Fibroblast of upper back skin (primary cell): ENCODE data around the gene PIEZO2.

ENCODE experiments used
- DNase-seq: peaks from one replicate; pipeline ENCODE4 v3.0.0-alpha.2; 2013

Gene PIEZO2

DNA sequence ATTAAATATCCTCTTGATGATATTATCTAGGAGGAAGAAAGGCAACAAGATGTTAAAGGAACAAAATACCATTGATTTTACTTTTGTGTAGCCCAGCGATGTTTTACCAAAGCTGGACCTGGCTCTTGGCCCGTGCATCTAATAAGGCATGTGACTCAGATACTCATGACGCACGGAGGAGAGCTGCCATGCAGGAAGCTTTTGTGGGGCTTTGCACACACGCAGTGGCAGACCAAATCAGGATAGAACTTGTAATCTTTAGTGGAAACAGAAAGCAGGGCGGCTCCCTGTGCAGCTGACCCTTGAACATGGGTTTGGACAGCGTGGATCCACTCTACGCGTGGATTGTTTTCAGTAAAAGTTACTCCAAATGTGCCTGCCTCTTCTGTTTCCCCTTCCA is 433.6 kb downstream of the PIEZO2 start:
- DNase-seq, result peak; percentile 46

DNA sequence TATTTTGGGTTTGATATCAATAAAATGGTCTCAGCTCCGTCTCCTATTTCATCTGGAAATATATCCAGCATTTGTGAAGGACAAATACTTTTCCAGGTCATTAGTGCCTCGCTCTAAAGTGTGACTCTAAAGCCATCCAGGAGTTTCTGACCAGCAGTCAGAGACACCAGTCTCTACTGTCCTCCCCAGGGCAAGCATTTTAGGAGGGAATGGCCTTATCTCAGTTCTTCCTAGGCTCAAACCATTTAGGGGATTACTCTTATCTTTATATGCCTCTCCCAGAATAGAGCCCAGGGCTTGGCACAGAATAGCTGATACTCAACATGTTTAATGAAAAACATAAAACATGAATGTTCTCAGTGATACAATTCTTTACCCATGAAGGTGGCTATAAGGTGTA is 436.0 kb downstream of the PIEZO2 start:
- no peak for DNase-seq

DNA sequence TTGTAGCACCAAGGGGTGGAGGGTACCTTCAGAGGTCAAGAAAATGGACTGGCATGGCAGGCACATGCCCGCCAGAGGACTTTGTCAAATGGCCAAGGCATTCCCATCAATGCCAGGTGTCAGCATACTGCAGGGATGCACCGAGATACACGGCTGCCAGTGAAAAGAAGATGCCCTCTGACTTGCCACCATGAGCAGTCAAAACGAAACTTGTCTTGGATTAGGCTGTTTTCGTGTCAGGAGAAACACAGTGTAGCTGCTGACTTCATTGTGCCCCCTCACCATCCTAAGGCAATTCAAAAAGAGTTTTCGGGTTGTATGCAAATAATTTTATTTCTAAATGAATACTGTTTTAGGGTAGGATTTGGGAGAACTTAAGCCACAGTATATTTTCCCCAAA is 442.1 kb downstream of the PIEZO2 start:
- no peak for DNase-seq

DNA sequence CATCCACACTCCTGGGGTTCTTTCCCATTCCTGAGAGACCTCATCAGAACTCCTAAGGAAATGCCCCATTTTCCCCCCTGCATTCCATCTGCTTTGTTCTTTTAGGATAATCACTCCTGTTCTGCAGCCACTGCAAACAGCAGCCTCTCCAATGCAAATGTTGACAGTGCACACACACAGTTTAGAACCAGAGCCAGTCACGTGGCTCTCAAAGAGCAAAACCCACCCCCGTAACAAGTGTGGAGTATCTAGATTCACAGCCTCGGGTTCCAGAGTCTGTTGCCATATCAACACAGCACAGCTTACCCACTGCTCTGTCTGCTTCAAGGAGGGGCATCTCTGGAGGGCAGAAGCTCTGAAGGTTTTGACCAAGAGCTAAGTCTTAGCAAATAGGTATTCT is 443.6 kb downstream of the PIEZO2 start:
- no peak for DNase-seq

DNA sequence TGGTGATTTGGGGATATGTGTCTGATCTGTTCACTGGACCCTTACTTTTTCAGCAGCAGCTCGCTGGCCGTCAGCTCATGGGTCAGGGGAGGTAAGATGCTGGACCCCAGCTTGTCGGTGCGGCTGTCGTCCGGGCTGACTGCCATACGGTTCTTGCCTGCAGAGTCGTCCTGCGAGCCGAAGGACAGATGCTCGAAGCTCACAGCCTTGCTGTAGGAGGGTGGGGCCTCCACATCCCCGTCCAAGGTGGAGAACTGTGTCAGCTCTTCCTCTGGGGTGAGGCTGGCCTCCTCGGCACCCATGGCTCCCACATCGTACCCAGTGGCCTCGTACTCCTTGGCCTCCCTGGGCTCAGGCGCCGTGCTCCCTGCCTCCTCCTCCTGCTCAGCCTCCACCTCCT is 444.1 kb downstream of the PIEZO2 start:
- DNase-seq, result no peak

DNA sequence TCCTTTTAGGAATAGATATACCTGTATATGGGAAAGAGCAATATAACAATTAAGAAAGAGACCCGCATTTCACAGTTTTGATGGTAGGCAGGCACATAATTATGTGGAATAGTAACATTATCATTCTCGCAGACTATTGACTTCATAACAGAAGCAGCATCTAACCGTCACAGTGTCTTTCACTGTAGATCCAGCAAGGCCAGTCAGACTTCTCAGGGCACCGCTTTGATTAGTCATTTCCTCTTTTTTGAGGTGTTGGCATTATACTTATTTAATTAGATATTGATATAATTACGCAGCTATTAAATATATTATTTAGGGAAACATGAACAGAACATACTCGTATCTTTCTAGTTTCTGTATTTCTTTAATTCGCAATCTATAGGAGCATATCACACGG is 447.2 kb downstream of the PIEZO2 start:
- DNase-seq, result no peak

DNA sequence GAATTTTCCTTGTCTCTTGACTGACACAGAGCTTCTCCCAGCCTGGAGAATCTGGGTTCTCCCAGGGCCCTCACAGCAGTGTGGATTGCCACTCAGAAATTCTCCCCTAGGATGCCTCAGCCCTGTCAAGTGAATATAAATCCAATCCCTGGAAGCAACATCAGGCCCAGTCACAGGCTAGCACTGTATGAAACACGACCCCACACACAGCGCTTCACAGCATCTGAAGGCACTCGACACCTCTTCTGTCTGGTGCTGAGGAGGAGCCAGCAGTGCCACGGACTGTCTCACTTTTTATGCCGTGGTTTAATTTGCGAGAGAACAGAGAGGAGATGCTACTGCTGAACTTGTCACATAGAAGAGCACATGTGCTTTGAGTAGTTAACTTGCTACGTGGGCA is 459.0 kb downstream of the PIEZO2 start:
- DNase-seq, result no peak

DNA sequence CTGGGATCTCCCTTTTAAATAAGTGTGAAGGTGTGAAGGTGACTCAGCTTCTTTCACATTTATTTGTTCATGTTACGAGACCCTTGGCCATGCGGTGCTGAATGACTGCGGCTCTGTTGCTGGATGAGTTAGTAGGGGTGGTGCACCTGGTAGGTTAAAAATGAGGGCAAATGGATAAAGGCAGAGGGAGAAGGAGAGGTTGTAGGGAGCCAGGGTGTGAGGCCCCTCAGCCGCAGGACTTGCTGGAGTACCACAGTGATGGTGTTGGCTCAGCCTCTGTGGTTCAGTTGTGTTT is 459.4 kb downstream of the PIEZO2 start:
- no peak for DNase-seq

DNA sequence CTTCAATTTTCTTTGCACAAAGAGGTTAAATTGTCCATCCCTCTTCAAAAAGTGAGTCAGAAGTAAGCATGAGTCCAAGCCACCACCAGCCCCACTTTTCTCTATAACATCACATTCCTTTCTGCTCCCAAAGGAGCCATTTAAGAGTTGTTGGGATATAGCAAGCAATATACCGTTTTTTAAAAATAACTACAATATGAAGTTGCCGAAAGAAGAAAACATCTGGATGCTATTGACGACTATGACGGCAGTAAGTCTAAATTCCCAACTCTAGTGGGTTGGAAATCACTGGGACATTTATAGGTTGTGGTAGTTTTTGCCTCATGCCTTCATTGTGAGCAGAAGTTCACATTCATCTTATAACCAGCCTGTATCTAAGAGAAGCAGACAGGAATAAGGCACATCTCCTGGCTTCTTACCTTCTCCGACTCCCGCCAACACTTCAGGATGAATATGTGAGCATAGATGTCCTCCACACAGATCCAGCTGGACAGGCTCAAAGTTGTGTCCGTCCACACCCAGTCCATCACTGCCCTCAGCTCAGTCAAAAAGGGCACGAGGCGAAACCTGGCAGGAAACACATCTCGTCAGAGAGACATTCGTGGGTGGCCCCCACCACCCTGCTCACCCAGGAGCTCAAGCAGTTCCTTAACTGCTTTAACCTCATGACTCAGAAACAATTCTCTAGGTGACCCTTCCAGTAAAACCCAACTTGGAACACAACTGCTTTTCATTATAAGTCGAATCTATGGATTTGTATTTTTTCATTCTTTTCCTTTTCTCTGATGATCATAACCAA is 459.9 kb downstream of the PIEZO2 start:
- DNase-seq, result peak; percentile 91

DNA sequence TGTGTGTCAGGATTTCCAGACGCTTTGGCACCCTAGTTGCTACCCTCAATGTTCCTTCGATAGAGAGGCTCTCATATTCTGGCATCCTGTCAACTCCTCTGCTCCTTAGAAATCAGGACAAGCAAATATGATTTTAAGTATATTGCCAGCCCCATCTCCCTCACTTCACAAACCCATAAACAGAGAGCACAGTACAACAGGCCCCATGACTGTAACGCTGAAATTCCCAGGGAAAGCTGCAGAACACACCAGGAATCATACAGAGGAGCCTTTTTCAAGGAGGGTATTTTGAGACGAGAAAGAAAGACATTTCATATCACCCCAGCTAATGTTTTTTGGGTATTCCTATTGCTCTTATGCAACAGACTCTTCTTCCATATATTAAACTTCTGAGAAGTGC is 460.6 kb downstream of the PIEZO2 start:
- peak; percentile 7 for DNase-seq

DNA sequence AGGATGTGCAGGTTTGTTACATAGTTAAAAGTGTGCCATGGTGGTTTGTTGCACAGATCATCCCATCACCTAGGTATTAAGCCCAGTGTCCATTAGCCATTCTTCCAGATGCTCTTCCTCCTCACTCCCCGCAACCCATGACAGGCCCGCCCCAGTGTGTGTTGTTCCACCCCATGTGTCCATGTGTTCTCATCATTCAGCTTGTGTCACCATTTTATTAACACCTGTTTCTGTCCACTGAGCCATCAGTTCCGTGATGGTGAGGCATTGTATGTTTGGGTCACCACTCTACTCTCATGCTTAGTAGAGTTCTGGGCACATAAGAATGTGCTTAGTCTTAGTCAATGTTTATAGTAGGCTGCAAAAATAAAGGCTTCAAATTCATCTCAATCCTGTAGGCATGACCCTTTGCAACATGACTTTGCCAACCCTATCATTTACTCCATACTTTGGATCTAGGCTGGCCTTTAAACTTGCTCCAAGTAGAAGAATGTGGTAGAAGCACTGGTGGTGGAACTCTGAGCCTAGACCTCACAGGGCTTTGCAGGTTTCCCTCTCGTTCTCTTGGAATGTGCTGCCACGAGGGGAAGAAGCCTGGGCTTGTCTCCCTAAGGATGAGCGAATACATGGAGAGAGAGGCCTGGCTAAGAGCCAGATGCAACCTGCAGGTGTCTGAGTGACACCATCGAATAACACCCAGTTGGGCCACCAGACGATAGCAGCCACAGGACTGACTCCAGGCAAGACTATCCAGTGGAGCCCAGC is 462.0 kb downstream of the PIEZO2 start:
- peak; percentile 56 for DNase-seq

DNA sequence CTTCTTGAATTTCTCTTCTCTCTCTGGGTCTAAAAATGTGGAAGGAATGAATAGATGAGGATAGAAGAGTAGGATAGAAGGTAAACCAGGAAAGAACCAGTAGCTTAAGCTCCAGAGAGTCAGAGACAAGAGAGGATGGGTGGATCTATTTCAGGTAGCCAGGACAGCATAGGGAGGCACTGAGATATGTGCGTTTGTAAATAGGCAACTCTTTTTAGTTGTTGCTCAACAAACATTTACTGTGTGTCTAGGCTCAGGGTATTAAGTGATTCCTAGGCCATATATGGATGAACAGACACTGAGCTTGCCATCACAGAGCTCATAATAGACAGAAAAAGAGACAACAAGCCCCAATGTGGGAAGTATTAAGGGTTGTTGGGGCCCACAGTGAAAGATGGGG is 463.1 kb downstream of the PIEZO2 start:
- no peak for DNase-seq

DNA sequence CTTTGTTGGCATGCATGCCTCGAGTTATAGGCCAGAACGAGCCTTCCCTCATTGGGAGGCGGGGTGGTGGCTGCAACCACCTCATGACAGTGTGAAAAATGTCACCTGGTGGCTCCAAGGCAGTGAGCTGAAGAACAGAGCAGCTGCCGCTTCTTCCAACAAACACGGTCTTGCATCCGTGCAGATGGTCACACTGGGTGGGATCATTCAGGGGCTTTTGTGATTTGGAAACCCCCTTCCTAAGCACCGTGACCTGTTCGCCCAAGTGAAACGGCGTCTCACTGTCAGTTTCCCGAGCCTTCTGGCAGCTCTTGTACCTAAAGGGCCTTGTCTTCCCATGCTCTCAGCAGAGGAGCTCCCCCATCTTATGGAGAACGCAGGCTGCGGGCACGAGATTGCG is 463.9 kb downstream of the PIEZO2 start:
- no peak for DNase-seq

DNA sequence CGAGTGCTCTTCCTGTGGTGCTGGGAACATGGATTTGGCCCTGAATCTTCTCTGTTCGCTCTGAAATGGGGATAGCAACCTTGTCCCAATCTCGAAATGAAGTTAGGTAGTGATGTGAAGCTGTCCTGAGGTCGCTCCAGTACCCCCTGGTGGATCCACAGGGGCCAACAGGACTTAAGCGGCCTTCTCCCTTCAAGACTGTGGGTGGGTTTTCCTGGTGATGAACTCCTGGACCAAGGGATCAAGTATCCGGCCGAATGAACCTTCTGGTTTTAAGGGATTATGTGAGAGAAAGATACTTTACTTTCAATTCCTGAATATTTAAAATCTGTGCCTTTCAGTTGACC is 467.0 kb downstream of the PIEZO2 start:
- no peak for DNase-seq

DNA sequence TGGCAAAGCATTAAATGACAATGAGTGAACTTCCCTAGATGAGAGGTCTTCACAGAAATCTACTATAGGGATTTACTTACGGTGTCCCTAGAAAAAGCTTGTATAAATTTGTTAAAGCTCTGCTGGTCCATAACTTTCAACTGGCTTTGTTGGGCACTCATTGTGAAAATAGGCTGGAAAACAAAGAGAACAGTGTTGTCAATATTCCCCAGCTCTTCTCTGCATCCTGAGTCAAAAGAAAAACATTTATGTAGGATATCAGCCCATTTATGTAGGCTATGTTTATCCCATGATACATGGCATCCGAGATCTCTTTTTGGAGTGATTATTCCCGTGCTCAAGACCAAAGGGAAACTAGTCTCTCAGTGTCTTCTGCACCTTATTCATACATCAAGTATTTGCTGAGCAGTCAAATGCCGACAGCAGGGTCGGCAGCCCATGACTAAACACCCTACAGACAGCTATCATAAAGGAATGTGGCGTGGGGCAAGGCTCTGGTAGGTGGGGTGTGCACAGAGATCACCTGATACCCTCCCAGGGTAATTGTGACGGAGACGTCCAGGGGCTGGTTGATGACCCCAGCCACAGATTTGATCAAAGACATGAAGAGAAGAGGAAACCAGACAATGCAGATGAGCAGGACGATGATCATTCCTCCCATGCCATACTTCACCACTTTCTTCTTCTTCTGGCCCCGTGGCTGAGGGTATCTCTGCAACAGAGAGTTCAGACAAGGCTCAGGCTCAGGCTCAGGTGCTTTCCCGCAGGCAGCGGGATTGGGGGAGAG is 467.6 kb downstream of the PIEZO2 start:
- peak; percentile 31 for DNase-seq

DNA sequence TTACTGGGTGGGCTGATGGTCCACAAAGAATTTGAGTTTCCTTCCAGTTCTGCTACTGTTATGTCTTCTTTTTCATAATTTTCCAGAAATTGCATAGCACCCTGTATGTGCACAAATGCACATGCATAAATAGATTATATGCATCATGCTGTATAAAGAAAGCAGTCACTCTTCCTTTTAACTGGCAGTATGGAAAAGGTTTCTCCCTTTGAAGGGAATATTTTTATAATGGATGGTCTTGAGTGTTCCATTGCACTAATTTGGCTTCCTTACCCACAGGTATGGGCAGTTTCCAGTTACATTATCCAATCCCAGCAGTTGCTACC is 469.1 kb downstream of the PIEZO2 start:
- DNase-seq, result no peak

DNA sequence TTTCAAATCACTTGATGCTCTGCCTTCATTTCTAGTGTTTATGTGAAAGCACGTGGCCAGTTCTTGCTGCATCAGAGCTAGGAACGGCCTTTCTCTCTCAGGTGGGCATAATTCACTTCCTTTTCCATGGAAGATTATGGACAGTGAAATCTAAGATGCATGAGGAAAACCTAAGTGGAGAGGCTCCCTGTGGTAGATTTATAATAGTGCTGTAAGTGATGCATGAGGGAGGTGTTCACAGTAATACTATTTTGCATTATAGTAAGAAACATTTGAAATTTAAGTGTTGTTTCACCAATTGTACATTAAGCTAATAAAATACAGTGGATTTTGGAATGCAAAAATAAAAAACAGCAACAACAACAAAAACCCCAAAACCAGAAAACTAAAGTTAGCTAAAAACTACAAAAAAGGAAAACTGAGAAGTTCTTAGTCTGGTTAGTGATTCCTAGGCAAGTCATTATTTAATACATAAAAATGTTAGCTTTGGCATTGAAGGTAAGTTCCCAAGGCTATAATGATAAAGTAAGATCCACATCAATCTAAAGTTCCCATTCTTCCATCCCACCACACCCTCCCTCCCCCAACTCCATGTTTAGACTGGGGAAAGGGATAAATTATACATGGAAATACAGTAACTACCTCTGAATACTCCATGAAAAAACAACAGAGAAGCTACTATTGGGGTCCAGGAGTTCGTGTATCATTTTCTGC is 469.7 kb downstream of the PIEZO2 start:
- DNase-seq, result no peak

DNA sequence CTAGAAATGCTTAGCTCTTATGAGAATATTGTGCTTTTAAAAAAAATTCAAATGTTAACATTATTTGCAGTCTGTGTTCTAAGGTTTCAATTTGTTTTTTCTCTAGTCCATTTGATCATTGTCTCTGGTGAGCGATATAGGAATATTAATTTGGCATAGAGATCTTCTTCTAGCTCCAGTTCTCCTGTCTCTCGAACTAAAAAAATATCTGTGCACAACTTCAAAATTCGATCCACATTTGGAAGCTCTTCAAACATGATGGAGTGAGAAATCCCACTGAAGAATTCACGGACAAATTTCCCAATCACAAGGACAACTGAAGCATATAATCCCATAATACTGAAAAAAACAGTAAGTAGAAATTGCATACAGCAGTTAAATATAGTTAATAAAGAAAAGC is 477.9 kb downstream of the PIEZO2 start:
- DNase-seq, result no peak

DNA sequence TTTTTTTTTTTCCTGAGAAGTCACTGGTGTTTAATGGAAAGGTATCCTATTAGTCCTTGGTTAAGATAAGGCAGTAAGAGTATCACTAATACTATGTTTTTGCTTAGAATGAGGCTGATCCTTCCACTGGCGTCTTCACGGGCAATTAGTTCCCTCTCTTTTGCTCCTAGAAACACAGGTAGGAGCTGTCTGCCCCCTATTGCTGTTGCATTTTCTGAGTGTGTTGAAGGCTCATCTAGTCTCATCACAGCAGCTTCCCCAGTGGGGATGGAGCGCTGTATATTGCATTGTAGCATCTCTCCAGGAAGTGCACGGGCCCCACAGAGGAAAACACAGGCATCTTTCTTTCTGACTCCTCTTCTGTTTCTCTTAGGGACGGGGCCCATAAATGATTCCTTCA is 478.5 kb downstream of the PIEZO2 start:
- no peak for DNase-seq

DNA sequence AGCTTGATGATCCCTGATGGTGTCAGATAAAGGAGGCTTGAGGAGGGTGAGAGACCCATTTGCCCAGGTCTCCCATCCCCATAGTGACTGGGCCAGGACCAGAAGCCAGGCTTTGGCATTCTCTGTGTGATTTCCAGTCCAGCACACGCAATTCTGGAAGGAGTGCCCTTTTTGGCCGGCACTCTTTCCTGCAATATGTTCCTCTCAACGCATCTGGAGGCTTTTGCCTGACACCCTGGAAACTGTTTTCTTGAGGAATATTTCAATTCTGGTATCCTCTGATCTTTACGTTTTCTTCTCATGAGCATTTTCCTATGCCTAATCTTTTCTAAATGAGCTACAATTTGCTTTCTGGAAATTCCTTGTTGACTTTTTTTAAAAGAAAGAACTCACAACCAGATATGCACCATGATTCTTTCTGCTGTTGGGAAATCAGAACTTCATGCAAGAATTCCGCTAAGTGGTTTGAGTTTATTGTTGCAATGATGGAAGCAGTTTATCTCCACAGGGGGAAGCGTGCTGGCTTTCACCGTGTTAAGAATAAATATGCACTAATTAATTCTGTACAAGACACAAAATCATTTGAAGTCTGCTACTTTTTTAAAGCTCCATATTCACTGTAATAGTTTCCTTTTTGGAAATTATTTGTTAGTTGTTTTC is 479.8 kb downstream of the PIEZO2 start:
- DNase-seq, result no peak

DNA sequence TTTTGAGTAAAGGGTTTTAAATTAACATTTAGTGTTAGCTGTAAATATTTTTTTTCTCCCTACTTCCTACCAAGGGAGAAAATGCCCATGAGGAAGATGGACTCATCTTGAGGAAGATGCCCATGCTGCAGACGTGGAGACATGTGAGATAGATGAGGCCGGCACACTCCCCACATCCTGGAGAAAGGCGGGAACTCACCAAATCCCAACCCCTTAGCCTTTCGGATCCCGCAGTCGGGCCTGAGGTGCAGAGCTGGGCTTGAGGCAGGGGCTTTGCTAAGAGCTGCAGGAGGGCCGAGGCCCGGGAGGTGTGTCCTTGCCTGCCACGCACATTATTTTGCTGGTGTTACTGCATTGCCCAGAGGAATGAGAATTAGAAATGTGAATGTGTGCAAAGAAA is 485.6 kb downstream of the PIEZO2 start:
- DNase-seq, result no peak

DNA sequence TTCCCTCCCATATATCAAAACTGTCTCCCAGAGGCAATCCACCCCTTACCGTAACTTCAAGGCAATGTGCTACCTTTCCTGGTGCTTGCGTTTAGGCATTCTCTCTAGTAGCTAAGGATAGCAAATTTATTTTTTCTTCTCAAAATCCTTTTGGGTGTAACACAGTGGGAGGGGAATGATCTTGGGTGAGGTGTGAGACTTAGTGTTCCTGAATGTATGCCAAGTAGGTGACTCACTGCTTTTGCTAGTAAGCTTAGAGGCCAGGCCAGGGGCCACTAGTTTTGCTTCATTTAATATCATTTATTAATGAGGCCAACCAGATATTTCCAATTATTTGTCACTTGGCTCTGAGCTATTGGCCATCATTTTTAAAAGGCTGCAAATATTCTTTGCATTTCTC is 488.1 kb downstream of the PIEZO2 start:
- DNase-seq, result peak; percentile 55
